ENCODE measurements around the gene CRACDL. TPM values are rescaled to one million over a fixed set of nuclear protein-coding genes. Genes with fewer than 3 reads are reported as not detected.

The CRACDL gene
- total and polyA plus RNA-seq, 2 donors (not counting 3 experiments of a cell fraction or from before 2014, with no cell fraction given), result 0.92 to 6.3 TPM

DNA sequence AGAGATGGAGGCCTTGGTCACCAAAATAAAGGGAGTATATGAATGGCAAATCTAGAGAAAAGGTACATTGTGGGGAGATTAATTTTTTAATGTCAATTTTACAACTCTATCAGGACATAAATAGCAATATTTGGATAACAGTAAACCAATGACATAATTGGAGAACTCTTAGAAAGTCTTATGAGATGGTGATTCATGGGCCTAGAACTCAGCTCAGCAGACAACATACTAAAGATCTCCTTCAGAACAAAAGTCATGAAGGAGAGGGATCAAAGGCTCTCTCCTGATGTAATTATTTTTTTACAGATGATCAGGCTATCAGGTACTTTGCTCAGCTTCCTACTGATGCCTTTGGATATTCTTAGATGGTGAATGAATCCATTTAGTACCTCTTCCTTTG lies 90.0 kb downstream of the CRACDL start:
- no peaks in the 10 kb centered on the region for H4K20me1 ChIP-seq (replicated peaks; ENCODE audit: control insufficient read depth, extremely low read depth, insufficient read depth, low read length)
- FAIRE-seq (no peak), DNase-seq (ENCODE audit: low read depth, low spot score) (no peak)
- TF ChIP-seq JUN (IDR thresholded peaks at IDR 0.05; ENCODE audit: borderline replicate concordance, insufficient read depth, insufficient read length, low read depth) (no peak), FOS (IDR thresholded peaks at IDR 0.05; ENCODE audit: borderline replicate concordance, insufficient read depth, low read length) (no peak), POLR2A (IDR thresholded peaks at IDR 0.05; ENCODE audit: low read depth, low read length) (no peak), GATA2 (IDR thresholded peaks at IDR 0.05; ENCODE audit: insufficient read depth, insufficient read length, low read depth, low read length) (no peak), POLR2AphosphoS5 (IDR thresholded peaks at IDR 0.05; ENCODE audit: insufficient read depth, low read depth, low read length) (no peak), MAX (IDR thresholded peaks at IDR 0.05; ENCODE audit: insufficient read depth, insufficient read length) (no peak), EZH2 (IDR thresholded peaks at IDR 0.05; ENCODE audit: borderline replicate concordance, low read depth, low read length, severe bottlenecking) (no peak), MYC (IDR thresholded peaks at IDR 0.05; ENCODE audit: low read depth, low read length) (no peak)
- TF ChIP-seq, protein P1, sequence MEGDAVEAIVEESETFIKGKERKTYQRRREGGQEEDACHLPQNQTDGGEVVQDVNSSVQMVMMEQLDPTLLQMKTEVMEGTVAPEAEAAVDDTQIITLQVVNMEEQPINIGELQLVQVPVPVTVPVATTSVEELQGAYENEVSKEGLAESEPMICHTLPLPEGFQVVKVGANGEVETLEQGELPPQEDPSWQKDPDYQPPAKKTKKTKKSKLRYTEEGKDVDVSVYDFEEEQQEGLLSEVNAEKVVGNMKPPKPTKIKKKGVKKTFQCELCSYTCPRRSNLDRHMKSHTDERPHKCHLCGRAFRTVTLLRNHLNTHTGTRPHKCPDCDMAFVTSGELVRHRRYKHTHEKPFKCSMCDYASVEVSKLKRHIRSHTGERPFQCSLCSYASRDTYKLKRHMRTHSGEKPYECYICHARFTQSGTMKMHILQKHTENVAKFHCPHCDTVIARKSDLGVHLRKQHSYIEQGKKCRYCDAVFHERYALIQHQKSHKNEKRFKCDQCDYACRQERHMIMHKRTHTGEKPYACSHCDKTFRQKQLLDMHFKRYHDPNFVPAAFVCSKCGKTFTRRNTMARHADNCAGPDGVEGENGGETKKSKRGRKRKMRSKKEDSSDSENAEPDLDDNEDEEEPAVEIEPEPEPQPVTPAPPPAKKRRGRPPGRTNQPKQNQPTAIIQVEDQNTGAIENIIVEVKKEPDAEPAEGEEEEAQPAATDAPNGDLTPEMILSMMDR (IDR thresholded peaks at IDR 0.05; ENCODE audit: extremely low read depth in 1 of 2, insufficient read depth in 1 of 2, low read depth in 1 of 2, low read length in 2 of 2), result no peak
- no TSS peak for BruUV-seq (replicated peaks)
- H3K9me1 ChIP-seq (replicated peaks; ENCODE audit: control insufficient read depth, extremely low read depth, insufficient read depth, low read length), result no peaks in the 10 kb centered on the region
- H3K9ac ChIP-seq (replicated peaks; ENCODE audit: extremely low read depth, insufficient read depth, low read length), result no peak overlapping the region
- intact Hi-C loops (cut with micrococcal nuclease), result no loop called here
- H3K27me3 ChIP-seq (ENCODE audit: control insufficient read depth in 2 of 2, insufficient read depth in 2 of 2, low read length in 2 of 2), result no peaks in the 10 kb centered on the region
- H3K4me2 ChIP-seq (ENCODE audit: insufficient read depth, low read length), result no peak overlapping the region
- CTCF ChIA-PET, result interaction anchor here (1.1 to 1.4 kb wide), 2 partner anchors 9 to 197 kb away, joined by 4 to 5 read pairs; no protein-coding TSS in a partner anchor
- no peaks in the 10 kb centered on the region for H3K79me2 ChIP-seq (ENCODE audit: control insufficient read depth, insufficient read depth, low read length)
- H3K4me3 ChIP-seq (replicated peaks in 1 of 3; ENCODE audit: insufficient read depth in 1 of 3, low read depth in 1 of 3, low read length in 3 of 3), result no peak overlapping the region
- dilution Hi-C loops (cut with MboI; ENCODE audit: extremely low pct_ligation_motif_present, low sequenced_read_pairs), result no loop called here
- H3K9me3 ChIP-seq (replicated peaks; ENCODE audit: control insufficient read depth, insufficient read depth, low read length), result no peaks in the 10 kb centered on the region
- H3K36me3 ChIP-seq (ENCODE audit: control insufficient read depth in 2 of 2, extremely low read depth in 1 of 2, insufficient read depth in 2 of 2, low read length in 2 of 2), result no peaks in the 10 kb centered on the region
- POLR2A ChIA-PET, result no interaction called here
- no peak overlapping the region for H2AFZ ChIP-seq (ENCODE audit: low read depth, low read length)
- no peaks in the 10 kb centered on the region for H3K4me1 ChIP-seq (ENCODE audit: control insufficient read depth, extremely low read depth, insufficient read depth, low read length)
- no peak overlapping the region for H3K27ac ChIP-seq (ENCODE audit: insufficient read depth, low read depth, low read length)
